Calu3 (cell line): ENCODE data around the gene HMCN2. TPM values are rescaled to one million over a fixed set of nuclear protein-coding genes. Genes with fewer than 3 reads are reported as not detected.

Experiments
- BruUV-seq: library from RNA; stranded (reverse); fragments of 400-500 nt; replicated peaks from 2 replicates; lab custom pipeline; 2021; lab: Mats Ljungman, UMichigan
- CTCF ChIA-PET: fragments of 300-600 bp; sonication (Branson Sonifier 250); formaldehyde crosslinking; loops from one replicate; lab custom pipeline; 2022; ENCODE audit warnings: antibody characterized with exemption; lab: Charles Lee
- DNase-seq: peaks from one replicate; pipeline ENCODE4 v3.0.0; 2022
- H3K27ac Mint-ChIP-seq: one replicate; pipeline ENCODE4 v1.8.0; 2022; ENCODE audit warnings: mixed read lengths; ENCODE audit not compliant: unreplicated experiment
- H3K27me3 Mint-ChIP-seq: one replicate; pipeline ENCODE4 v1.8.0; 2022; ENCODE audit warnings: mixed read lengths; ENCODE audit not compliant: unreplicated experiment
- H3K36me3 Mint-ChIP-seq: one replicate; pipeline ENCODE4 v1.8.0; 2022; ENCODE audit warnings: mild to moderate bottlenecking, moderate library complexity, mixed read lengths; ENCODE audit not compliant: insufficient read depth, unreplicated experiment
- H3K4me1 Mint-ChIP-seq: one replicate; pipeline ENCODE4 v1.8.0; 2022; ENCODE audit warnings: mild to moderate bottlenecking, low read depth, mixed read lengths; ENCODE audit not compliant: unreplicated experiment
- H3K4me3 Mint-ChIP-seq: one replicate; pipeline ENCODE4 v1.8.0; 2022; ENCODE audit warnings: mild to moderate bottlenecking, low read depth, moderate library complexity, mixed read lengths; ENCODE audit not compliant: unreplicated experiment
- H3K9me3 Mint-ChIP-seq: one replicate; pipeline ENCODE4 v1.8.0; 2022; ENCODE audit warnings: low read depth, mixed read lengths; ENCODE audit not compliant: unreplicated experiment
- CTCF ChIP-seq: fragments of 200-600 bp; IDR thresholded peaks from one replicate; pipeline ENCODE4 v1.8.0; 2022; ENCODE audit warnings: antibody characterized with exemption; ENCODE audit not compliant: unreplicated experiment
- intact Hi-C: fragments of 100-400 bp; cut with micrococcal nuclease; formaldehyde crosslinking; loops from one replicate; pipeline ENCODE4 v1.10.0; 2022; ENCODE audit not compliant: unreplicated experiment
- total RNA-seq: library from RNA; stranded (reverse); gene quantifications from 2 replicates; pipeline ENCODE4 v1.2.3, GENCODE V29; 2022

The HMCN2 gene
- total RNA-seq, 1 experiment from 2014 or later, result not detected

- Mint-ChIP-seq H3K4me3 (no peak overlapping the region), H3K36me3 (no peaks in the 10 kb centered on the region), H3K27me3 (peaks cover 98% of the 10 kb centered on the region), H3K9me3 (no peaks in the 10 kb centered on the region), H3K4me1 (no peaks in the 10 kb centered on the region), H3K27ac (no peak overlapping the region)
- no peak for DNase-seq
- intact Hi-C loops, result no loop called here
- no peak for TF ChIP-seq CTCF
- CTCF ChIA-PET, result interaction anchor here (0.7 kb wide), 1 partner anchor 94 kb away, joined by 3 read pairs; no protein-coding TSS in a partner anchor
- no TSS peak for BruUV-seq
Measured at GRCh38 chr9:130330202-130330862, 64.8 kb downstream of the HMCN2 start.

GRCh38 chr9:130331061-130331460 lies 65.5 kb downstream of the HMCN2 start:
- H3K27me3 Mint-ChIP-seq, result peaks cover 98% of the 10 kb centered on the region
- no peaks in the 10 kb centered on the region for H3K36me3 Mint-ChIP-seq
- intact Hi-C loops, result no loop called here
- H3K4me3 Mint-ChIP-seq, result no peak overlapping the region
- no TSS peak for BruUV-seq
- no peak for DNase-seq
- TF ChIP-seq CTCF, result no peak
- H3K9me3 Mint-ChIP-seq, result no peaks in the 10 kb centered on the region
- CTCF ChIA-PET, result no interaction called here
- no peaks in the 10 kb centered on the region for H3K4me1 Mint-ChIP-seq
- H3K27ac Mint-ChIP-seq, result no peak overlapping the region

- H3K27me3 Mint-ChIP-seq, result peaks cover 98% of the 10 kb centered on the region
- H3K36me3 Mint-ChIP-seq, result no peaks in the 10 kb centered on the region
- no peak overlapping the region for H3K4me3 Mint-ChIP-seq
- DNase-seq, result no peak
- BruUV-seq, result no TSS peak
- TF ChIP-seq CTCF, result no peak
- no peaks in the 10 kb centered on the region for H3K9me3 Mint-ChIP-seq
- H3K27ac Mint-ChIP-seq, result no peak overlapping the region
- CTCF ChIA-PET, result no interaction called here
- intact Hi-C loops, result no loop called here
- H3K4me1 Mint-ChIP-seq, result no peaks in the 10 kb centered on the region
Measured at GRCh38 chr9:130331573-130331972, 66.0 kb downstream of the HMCN2 start.

- TF ChIP-seq CTCF, result no peak
- BruUV-seq, result no TSS peak
- Mint-ChIP-seq H3K4me3 (no peak overlapping the region), H3K27ac (no peak overlapping the region), H3K27me3 (peaks cover 89% of the 10 kb centered on the region), H3K36me3 (no peaks in the 10 kb centered on the region), H3K9me3 (no peaks in the 10 kb centered on the region), H3K4me1 (no peaks in the 10 kb centered on the region)
- intact Hi-C loops, result no loop called here
- no peak for DNase-seq
- CTCF ChIA-PET, result no interaction called here
Measured at GRCh38 chr9:130332384-130332926, 66.9 kb downstream of the HMCN2 start.
